SK-N-DZ (cell line): ENCODE measurements around the gene GSK3B. TPM values are rescaled to one million over a fixed set of nuclear protein-coding genes. Genes with fewer than 3 reads are reported as not detected.

Experiments used
- DNase-seq: peaks from one replicate; pipeline ENCODE4 v3.0.0-alpha.2; 2015; ENCODE audit warnings: low spot score
- polyA plus RNA-seq, 2 experiments: library from polyadenylated mRNA; depleted of rRNA; stranded (reverse); fragments of >200 nt; gene quantifications; 2 replicates each; pipeline ENCODE4 v1.2.3, GENCODE V29; 2014

The GSK3B gene
- polyA plus RNA-seq (2014; cell fraction: cytosol; rRNA removed): 26.5 and 37.2 TPM in 2 replicates
- 10.2 and 14.9 TPM in 2 replicates for polyA plus RNA-seq (2014; cell fraction: nucleus; rRNA removed)

GRCh38 chr3:120093911-120094775, at the start of gene GSK3B:
Gene GSK3B (minus strand): TSS chr3:120094447. CDS start chr3:120093434, 1,013 bp downstream.
- DNase-seq: peak; percentile 80

GRCh38 chr3:120143676-120144075, 49.4 kb upstream of the GSK3B start:
- DNase-seq: no peak

GRCh38 chr3:120142236-120142635, 48.0 kb upstream of the GSK3B start:
- DNase-seq: no peak

GRCh38 chr3:120140098-120140742, 46.0 kb upstream of the GSK3B start:
- no peak for DNase-seq

GRCh38 chr3:120139140-120139539, 44.9 kb upstream of the GSK3B start:
- DNase-seq: no peak

GRCh38 chr3:120137548-120137947, 43.3 kb upstream of the GSK3B start:
- DNase-seq: no peak

GRCh38 chr3:120130656-120131055, 36.4 kb upstream of the GSK3B start:
- peak; percentile 50 for DNase-seq

- no peak for DNase-seq
Observed at GRCh38 chr3:120129718-120130513, 35.7 kb upstream of the GSK3B start.

- DNase-seq: no peak
Observed at GRCh38 chr3:120129051-120129450, 34.8 kb upstream of the GSK3B start.

- DNase-seq: no peak
Observed at GRCh38 chr3:120125992-120126391, 31.7 kb upstream of the GSK3B start.

- no peak for DNase-seq
Observed at GRCh38 chr3:120119846-120120510, 25.7 kb upstream of the GSK3B start.

GRCh38 chr3:120114981-120115380, 20.7 kb upstream of the GSK3B start:
- no peak for DNase-seq

GRCh38 chr3:120114376-120114775, 20.1 kb upstream of the GSK3B start:
- DNase-seq: no peak

- DNase-seq: no peak
Observed at GRCh38 chr3:120113128-120114116, 19.2 kb upstream of the GSK3B start.

GRCh38 chr3:120111898-120112297, 17.7 kb upstream of the GSK3B start:
- no peak for DNase-seq

GRCh38 chr3:120103276-120103675, 9.0 kb upstream of the GSK3B start:
- DNase-seq: no peak

GRCh38 chr3:120102674-120103073, 8.4 kb upstream of the GSK3B start:
- DNase-seq: no peak

- DNase-seq: no peak
Observed at GRCh38 chr3:120102232-120102631, 8.0 kb upstream of the GSK3B start.

- no peak for DNase-seq
Observed at GRCh38 chr3:120101624-120102023, 7.4 kb upstream of the GSK3B start.

GRCh38 chr3:120100711-120101110, 6.5 kb upstream of the GSK3B start:
- no peak for DNase-seq
